SK-N-SH treated with all-trans-retinoic acid at 6 μM for 48 hours (cell line): Measurements from ENCODE around the gene DENND1A.

ENCODE experiments used
- ATAC-seq: fragments of 200-7000 bp; cut with Tn5 transposase; 3 replicates; pipeline ENCODE4 v1.9.1; 2020; ENCODE audit warnings: mild to moderate bottlenecking, moderate library complexity
- BACH2 ChIP-seq: fragments of 250-450 bp; sonication (Bioruptor Pico); IDR thresholded peaks from 2 replicates; pipeline ENCODE4 v1.9.0; 2021; ENCODE audit warnings: mild to moderate bottlenecking, borderline replicate concordance
- CSDC2 ChIP-seq: fragments of 250-450 bp; sonication (Bioruptor Pico); IDR thresholded peaks from 2 replicates; pipeline ENCODE4 v1.5.0; 2020; ENCODE audit warnings: mild to moderate bottlenecking, moderate library complexity
- GLIS3 ChIP-seq: fragments of 250-450 bp; sonication (Bioruptor Pico); IDR thresholded peaks from 2 replicates; pipeline ENCODE4 v1.5.0; 2020; ENCODE audit warnings: mild to moderate bottlenecking, moderate library complexity
- ISL1 ChIP-seq: fragments of 250-450 bp; sonication (Bioruptor Pico); IDR thresholded peaks from 2 replicates; pipeline ENCODE4 v2.1.2; 2022; ENCODE audit warnings: mild to moderate bottlenecking, moderate library complexity
- OSR1 ChIP-seq: fragments of 250-450 bp; sonication (Bioruptor Pico); IDR thresholded peaks from 2 replicates; pipeline ENCODE4 v1.8.0; 2022; ENCODE audit warnings: moderate library complexity, mild to moderate bottlenecking, inconsistent platforms
- PPARA ChIP-seq: fragments of 250-450 bp; sonication (Bioruptor Pico); IDR thresholded peaks from 2 replicates; pipeline ENCODE4 v1.5.0; 2020; ENCODE audit warnings: mild to moderate bottlenecking, borderline replicate concordance
- RARB ChIP-seq: fragments of 250-450 bp; sonication (Bioruptor Pico); IDR thresholded peaks from 2 replicates; pipeline ENCODE4 v1.8.0; 2021; ENCODE audit warnings: mild to moderate bottlenecking, moderate library complexity
- SNAI2 ChIP-seq: fragments of 250-450 bp; sonication (Bioruptor Pico); IDR thresholded peaks from 2 replicates; pipeline ENCODE4 v1.5.0; 2020; ENCODE audit warnings: mild to moderate bottlenecking, moderate library complexity
- TCF4 ChIP-seq: fragments of 250-450 bp; sonication (Bioruptor Pico); IDR thresholded peaks from 2 replicates; pipeline ENCODE4 v1.8.0; 2021; ENCODE audit warnings: mild to moderate bottlenecking, moderate library complexity, borderline replicate concordance
- TOX ChIP-seq: fragments of 250-450 bp; sonication (Bioruptor Pico); IDR thresholded peaks from 2 replicates; pipeline ENCODE4 v1.8.0; 2021; ENCODE audit warnings: mild to moderate bottlenecking, moderate library complexity, borderline replicate concordance
- ZC3H10 ChIP-seq: fragments of 250-450 bp; sonication (Bioruptor Pico); IDR thresholded peaks from 2 replicates; pipeline ENCODE4 v1.5.1; 2021; ENCODE audit warnings: mild to moderate bottlenecking, moderate library complexity
- ZNF565 ChIP-seq: fragments of 450-650 bp; formaldehyde crosslinking; conservative IDR thresholded peaks from 2 replicates; pipeline ENCODE4 v1.5.0; 2020; ENCODE audit warnings: low read depth, mild to moderate bottlenecking, moderate library complexity
- ZNF8 ChIP-seq: fragments of 450-650 bp; formaldehyde crosslinking; IDR thresholded peaks from 2 replicates; pipeline ENCODE4 v1.5.0; 2020; ENCODE audit warnings: mild to moderate bottlenecking, moderate library complexity
- TF ChIP-seq, protein P1 (sequence below): fragments of 250-450 bp; sonication (Bioruptor Pico); IDR thresholded peaks from 2 replicates; pipeline ENCODE4 v1.5.0; 2020; ENCODE audit warnings: mild to moderate bottlenecking, moderate library complexity
- TF ChIP-seq, protein P2 (sequence below): fragments of 250-450 bp; sonication (Bioruptor Pico); IDR thresholded peaks from 2 replicates; pipeline ENCODE4 v1.5.1; 2021; ENCODE audit warnings: mild to moderate bottlenecking, moderate library complexity
- TF ChIP-seq, protein P3 (sequence below): fragments of 250-450 bp; sonication (Bioruptor Pico); IDR thresholded peaks from 2 replicates; pipeline ENCODE4 v1.8.0; 2020; ENCODE audit warnings: mild to moderate bottlenecking, moderate library complexity, borderline replicate concordance
- TF ChIP-seq, protein P4 (sequence below): fragments of 250-450 bp; sonication (Bioruptor Pico); IDR thresholded peaks from 2 replicates; pipeline ENCODE4 v1.8.0; 2021; ENCODE audit warnings: low read depth, mild to moderate bottlenecking, moderate library complexity, borderline replicate concordance

The DENND1A gene

DNA sequence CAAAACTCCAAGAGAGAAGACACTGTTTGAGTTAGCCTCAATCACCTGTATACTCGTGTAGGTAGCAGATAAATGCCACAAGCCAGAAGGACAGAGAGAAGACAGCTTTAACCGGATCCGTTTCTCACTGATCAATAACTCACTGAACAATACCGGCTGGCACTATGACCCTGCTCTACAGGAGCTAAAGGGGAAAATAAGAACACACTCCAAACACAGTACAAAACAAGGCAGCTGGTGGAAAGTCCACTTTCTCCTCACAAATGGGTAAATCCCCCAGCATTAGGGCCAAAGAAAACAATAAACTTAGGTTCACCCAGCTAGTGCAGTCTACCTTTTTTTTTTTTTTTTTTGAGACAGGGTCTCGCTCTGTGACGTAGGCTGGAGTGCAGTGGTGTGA is 404.5 kb downstream of the DENND1A start:
- no peak for TF ChIP-seq ZC3H10 (CRISPR knock-in tag)
- TF ChIP-seq SNAI2 (CRISPR knock-in tag), result no peak
- TF ChIP-seq TOX (CRISPR knock-in tag), result no peak
- TF ChIP-seq ISL1, result no peak
- no peak for TF ChIP-seq PPARA
- TF ChIP-seq ZNF565 (CRISPR knock-in tag), result no peak
- TF ChIP-seq OSR1 (CRISPR knock-in tag), result no peak
- TF ChIP-seq, protein P1, sequence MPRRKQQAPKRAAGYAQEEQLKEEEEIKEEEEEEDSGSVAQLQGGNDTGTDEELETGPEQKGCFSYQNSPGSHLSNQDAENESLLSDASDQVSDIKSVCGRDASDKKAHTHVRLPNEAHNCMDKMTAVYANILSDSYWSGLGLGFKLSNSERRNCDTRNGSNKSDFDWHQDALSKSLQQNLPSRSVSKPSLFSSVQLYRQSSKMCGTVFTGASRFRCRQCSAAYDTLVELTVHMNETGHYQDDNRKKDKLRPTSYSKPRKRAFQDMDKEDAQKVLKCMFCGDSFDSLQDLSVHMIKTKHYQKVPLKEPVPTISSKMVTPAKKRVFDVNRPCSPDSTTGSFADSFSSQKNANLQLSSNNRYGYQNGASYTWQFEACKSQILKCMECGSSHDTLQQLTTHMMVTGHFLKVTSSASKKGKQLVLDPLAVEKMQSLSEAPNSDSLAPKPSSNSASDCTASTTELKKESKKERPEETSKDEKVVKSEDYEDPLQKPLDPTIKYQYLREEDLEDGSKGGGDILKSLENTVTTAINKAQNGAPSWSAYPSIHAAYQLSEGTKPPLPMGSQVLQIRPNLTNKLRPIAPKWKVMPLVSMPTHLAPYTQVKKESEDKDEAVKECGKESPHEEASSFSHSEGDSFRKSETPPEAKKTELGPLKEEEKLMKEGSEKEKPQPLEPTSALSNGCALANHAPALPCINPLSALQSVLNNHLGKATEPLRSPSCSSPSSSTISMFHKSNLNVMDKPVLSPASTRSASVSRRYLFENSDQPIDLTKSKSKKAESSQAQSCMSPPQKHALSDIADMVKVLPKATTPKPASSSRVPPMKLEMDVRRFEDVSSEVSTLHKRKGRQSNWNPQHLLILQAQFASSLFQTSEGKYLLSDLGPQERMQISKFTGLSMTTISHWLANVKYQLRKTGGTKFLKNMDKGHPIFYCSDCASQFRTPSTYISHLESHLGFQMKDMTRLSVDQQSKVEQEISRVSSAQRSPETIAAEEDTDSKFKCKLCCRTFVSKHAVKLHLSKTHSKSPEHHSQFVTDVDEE, result no peak
- TF ChIP-seq, protein P2, sequence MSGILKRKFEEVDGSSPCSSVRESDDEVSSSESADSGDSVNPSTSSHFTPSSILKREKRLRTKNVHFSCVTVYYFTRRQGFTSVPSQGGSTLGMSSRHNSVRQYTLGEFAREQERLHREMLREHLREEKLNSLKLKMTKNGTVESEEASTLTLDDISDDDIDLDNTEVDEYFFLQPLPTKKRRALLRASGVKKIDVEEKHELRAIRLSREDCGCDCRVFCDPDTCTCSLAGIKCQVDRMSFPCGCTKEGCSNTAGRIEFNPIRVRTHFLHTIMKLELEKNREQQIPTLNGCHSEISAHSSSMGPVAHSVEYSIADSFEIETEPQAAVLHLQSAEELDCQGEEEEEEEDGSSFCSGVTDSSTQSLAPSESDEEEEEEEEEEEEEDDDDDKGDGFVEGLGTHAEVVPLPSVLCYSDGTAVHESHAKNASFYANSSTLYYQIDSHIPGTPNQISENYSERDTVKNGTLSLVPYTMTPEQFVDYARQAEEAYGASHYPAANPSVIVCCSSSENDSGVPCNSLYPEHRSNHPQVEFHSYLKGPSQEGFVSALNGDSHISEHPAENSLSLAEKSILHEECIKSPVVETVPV (CRISPR knock-in tag), result no peak
- TF ChIP-seq, protein P3, sequence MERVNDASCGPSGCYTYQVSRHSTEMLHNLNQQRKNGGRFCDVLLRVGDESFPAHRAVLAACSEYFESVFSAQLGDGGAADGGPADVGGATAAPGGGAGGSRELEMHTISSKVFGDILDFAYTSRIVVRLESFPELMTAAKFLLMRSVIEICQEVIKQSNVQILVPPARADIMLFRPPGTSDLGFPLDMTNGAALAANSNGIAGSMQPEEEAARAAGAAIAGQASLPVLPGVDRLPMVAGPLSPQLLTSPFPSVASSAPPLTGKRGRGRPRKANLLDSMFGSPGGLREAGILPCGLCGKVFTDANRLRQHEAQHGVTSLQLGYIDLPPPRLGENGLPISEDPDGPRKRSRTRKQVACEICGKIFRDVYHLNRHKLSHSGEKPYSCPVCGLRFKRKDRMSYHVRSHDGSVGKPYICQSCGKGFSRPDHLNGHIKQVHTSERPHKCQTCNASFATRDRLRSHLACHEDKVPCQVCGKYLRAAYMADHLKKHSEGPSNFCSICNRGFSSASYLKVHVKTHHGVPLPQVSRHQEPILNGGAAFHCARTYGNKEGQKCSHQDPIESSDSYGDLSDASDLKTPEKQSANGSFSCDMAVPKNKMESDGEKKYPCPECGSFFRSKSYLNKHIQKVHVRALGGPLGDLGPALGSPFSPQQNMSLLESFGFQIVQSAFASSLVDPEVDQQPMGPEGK, result no peak
- no peak for TF ChIP-seq BACH2 (CRISPR knock-in tag)
- TF ChIP-seq RARB (CRISPR knock-in tag), result no peak
- TF ChIP-seq, all 23 proteins: peak for 0
- ATAC-seq, result no peak

DNA sequence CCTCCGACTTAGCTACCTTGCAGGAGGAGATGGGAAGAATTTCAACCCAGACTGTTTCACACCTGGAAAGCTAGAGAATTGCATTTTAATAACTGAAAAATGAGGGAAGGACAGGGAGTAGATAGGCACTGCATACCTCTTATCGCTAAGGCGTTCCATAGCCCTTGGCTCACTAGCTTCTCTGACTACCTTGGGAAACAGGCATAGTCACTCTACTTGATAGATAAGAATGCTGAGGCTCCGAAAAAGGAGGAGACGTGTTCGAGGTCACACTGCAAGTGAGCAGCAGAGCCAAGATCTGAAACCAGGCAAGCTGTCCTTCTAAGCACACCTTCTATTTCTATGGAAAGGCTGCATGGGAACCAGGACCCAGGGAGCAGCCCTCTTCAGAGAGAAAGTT is 405.1 kb downstream of the DENND1A start:
- TF ChIP-seq ZC3H10 (CRISPR knock-in tag), result no peak
- TF ChIP-seq, protein P4, sequence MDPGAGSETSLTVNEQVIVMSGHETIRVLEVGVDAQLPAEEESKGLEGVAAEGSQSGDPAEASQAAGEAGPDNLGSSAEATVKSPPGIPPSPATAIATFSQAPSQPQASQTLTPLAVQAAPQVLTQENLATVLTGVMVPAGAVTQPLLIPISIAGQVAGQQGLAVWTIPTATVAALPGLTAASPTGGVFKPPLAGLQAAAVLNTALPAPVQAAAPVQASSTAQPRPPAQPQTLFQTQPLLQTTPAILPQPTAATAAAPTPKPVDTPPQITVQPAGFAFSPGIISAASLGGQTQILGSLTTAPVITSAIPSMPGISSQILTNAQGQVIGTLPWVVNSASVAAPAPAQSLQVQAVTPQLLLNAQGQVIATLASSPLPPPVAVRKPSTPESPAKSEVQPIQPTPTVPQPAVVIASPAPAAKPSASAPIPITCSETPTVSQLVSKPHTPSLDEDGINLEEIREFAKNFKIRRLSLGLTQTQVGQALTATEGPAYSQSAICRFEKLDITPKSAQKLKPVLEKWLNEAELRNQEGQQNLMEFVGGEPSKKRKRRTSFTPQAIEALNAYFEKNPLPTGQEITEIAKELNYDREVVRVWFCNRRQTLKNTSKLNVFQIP (CRISPR knock-in tag), result no peak
- no peak for ATAC-seq

DNA sequence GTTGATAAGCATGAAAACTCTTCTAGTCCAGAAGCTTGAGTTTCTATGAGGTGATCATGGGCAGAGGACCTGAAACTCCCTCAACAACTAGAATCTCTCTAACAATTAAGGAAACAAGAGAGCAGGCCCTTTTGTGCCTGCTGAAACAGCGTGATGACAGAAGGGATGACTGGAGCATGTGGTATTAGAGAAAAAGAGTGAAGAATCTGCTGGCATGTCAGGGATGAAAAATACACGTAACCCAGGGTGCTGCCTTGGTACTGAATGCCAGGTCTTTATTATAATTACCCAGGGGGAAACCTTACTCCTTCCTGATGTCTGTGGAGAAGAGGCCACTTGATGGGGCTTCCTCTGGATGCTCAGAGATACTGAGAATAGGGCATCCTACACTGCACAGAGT is 406.1 kb downstream of the DENND1A start:
- no peak for ATAC-seq
- no peak for TF ChIP-seq ISL1
- TF ChIP-seq TCF4 (CRISPR knock-in tag), result no peak
- TF ChIP-seq ZNF565 (CRISPR knock-in tag), result no peak
- TF ChIP-seq, all 23 proteins: peak for 0

DNA sequence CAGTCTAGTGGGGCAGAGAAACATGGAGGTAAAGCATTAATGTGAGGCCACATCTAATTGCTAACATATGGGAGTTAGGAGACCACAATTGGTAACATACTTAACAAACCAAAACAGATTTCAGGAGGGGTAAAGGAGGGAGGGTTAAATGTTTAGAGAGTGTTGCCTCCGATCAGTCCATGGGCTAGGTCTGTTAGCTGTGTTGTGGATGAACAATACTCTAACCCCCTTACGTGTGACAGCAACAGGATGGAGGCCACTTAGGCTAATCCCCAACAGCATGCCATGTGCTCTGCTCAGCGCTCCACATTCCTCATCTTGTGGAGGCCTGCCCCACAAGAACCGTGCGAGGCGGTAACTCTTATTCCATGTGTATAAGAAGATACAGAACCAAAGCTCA is 406.9 kb downstream of the DENND1A start:
- no peak; the same call in 2 of the 3 replicates for ATAC-seq

More for the DNA sequence above, 406.9 kb downstream of the DENND1A start:
- TF ChIP-seq, protein P4 (CRISPR knock-in tag), result no peak
- TF ChIP-seq GLIS3 (CRISPR knock-in tag), result no peak
- TF ChIP-seq ZNF8 (CRISPR knock-in tag), result no peak
- TF ChIP-seq CSDC2 (CRISPR knock-in tag), result no peak
- TF ChIP-seq, protein P1, result no peak
- TF ChIP-seq RARB (CRISPR knock-in tag), result no peak
